GM12872 (cell line): ENCODE results near the gene ARHGAP21.

Experiments
- TF ChIP-seq, protein P1 (sequence below): IDR thresholded peaks from 3 replicates; pipeline ENCODE4 v1.5.1; 2011; ENCODE audit warnings: low read depth, mild to moderate bottlenecking, low read length, moderate library complexity; ENCODE audit not compliant: insufficient read depth

The ARHGAP21 gene

DNA sequence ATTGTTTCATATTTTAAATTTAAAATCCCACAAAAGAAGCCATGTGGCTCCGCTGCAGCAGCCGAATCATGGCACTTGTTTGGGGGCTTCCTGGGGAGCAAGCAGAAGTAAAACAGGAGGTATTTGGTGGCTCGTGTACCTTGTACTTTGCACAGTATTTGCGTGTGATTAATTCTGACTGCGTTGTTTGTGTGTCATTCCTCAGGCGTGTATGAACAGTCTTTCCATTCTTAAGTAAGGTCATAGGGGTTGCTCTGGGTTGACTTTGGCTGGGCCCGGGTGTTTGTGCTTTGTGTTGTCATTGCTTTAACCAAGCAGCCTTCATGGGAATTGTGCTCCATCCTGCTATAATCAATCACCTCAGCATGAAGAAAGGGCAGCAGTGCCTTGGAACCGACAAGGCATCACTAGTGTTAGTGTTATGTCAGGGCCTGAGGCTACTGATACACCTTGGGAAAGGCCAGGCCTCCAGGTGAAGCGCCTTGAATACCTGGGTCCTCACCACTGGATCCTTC lies 182.4 kb downstream of the ARHGAP21 start:
- TF ChIP-seq, protein P1, sequence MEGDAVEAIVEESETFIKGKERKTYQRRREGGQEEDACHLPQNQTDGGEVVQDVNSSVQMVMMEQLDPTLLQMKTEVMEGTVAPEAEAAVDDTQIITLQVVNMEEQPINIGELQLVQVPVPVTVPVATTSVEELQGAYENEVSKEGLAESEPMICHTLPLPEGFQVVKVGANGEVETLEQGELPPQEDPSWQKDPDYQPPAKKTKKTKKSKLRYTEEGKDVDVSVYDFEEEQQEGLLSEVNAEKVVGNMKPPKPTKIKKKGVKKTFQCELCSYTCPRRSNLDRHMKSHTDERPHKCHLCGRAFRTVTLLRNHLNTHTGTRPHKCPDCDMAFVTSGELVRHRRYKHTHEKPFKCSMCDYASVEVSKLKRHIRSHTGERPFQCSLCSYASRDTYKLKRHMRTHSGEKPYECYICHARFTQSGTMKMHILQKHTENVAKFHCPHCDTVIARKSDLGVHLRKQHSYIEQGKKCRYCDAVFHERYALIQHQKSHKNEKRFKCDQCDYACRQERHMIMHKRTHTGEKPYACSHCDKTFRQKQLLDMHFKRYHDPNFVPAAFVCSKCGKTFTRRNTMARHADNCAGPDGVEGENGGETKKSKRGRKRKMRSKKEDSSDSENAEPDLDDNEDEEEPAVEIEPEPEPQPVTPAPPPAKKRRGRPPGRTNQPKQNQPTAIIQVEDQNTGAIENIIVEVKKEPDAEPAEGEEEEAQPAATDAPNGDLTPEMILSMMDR, result no peak

- TF ChIP-seq, protein P1, result no peak
Measured at GRCh38 chr10:24536636-24537035, 187.1 kb downstream of the ARHGAP21 start.

DNA sequence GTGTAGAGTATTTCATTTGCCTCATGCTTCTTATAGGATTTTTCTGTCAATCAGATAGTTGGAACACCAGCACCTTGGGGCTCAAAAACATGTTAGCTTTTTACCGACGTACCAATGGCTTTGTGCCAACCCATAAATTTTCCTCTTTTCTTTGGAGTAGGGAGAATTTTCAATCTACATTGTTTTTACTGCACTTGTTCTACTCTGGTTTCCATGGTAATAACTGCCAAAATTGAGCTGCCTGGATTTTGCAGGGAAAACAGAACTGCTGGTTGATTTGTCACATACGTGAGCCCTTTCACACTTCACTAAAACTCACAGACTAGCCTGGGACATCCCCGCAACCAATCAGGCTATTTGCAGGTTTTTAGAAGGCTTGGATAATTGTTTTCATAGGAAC lies 189.7 kb downstream of the ARHGAP21 start:
- TF ChIP-seq, protein P1, result no peak
